HG03571 (cell line): ENCODE results near the gene SLC25A11.

Experiments
- ATAC-seq: cut with Tn5 transposase; IDR thresholded peaks from one replicate; pipeline ENCODE4 v1.9.1; 2021; ENCODE audit not compliant: unreplicated experiment

SLC25A11 gene

DNA sequence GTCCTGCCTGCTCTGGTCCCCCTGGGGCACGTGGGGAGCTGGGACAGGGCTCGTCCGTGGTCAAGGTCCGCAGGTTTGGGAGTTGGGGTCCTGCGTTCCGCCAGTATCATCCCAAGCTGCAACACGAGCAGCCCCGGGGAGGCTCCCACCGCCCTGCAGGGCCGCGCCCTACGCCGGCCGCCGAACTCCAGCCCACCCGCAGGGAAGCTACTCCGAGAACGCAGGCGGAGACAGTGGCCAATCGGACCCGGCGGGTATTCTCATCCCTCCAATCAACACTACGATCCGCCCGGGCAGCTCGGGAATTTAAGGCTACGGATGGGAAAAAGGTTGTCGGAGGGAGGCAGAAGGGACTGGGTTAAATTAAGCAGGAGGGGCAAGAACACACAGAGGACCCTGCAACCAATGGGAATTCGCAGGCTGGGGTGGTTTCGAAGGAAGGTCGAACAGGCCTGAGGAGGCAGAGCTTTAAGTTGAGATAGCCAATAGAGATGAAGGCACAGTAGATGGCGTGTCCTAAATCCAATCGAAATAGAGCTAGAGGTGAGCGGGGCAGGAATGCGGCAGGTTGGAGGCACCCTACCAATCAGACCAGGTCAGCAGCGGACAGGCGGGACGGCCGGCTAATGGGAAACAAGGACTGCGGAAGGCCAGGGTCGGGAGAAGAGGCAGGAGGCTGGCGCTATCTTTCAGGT, 27.1 kb upstream of the SLC25A11 start:
- peak; percentile 81 for ATAC-seq

DNA sequence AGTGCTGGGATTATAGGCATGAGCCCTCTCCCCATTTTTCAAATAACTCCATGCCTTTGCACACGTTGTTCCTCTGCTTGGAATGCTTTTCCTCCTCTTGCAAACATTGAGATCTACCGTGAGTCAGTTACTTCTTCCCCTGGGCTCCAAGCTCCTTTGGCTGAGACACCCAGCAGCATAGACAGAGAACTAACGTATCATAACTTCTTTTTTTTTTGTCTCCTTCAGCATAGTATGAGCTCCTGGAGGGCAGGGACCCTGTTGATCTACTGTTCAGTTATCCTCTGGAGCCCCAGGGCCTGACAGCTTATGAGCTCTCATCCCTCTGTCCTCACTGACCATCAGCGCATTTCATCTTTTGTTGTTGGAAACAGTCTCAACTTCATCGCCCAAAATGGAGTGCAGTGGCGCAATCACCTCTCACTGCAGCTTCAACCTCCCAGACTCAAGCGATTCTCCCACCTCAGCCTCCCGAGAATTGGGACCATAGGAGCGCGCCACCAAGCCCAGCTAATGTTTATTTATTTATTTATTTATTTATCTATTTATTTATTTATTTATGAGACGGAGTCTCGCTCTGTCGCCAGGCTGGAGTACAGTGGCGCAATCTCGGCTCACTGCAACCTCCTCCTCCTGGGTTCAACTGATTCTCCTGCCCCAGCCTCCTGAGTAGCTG, 25.6 kb upstream of the SLC25A11 start:
- ATAC-seq, result no peak

DNA sequence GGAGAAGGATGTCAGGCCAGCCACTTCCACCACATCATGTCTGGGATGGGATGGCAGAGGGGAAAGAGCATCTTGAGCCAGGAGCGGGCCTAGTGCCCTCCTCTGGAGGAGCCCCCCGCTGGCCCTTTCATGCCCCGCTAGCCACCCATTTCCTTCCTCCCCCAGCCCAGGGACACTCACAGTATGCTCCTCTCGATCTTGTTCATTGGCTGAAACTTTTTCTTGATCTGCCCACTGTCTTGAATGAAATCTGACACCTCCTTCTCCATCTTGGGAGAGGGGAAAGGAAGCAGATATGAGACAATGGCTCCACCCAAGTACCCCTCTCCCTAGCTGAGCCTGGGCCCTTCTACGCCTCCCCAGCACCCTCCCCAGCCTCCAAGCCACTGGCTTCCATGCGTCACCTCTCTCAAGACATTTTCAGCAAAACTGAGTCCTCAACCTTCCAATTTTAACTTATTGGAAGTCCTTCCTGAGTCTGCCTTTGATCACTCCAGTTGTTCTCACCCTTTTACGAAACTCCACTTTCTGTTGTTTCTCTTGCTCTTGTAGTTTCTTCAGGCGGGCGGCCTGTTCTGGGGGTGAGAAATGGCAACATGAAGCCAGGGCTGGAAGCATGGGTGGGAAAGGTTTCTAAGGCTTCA, 20.6 kb upstream of the SLC25A11 start:
- no peak for ATAC-seq

DNA sequence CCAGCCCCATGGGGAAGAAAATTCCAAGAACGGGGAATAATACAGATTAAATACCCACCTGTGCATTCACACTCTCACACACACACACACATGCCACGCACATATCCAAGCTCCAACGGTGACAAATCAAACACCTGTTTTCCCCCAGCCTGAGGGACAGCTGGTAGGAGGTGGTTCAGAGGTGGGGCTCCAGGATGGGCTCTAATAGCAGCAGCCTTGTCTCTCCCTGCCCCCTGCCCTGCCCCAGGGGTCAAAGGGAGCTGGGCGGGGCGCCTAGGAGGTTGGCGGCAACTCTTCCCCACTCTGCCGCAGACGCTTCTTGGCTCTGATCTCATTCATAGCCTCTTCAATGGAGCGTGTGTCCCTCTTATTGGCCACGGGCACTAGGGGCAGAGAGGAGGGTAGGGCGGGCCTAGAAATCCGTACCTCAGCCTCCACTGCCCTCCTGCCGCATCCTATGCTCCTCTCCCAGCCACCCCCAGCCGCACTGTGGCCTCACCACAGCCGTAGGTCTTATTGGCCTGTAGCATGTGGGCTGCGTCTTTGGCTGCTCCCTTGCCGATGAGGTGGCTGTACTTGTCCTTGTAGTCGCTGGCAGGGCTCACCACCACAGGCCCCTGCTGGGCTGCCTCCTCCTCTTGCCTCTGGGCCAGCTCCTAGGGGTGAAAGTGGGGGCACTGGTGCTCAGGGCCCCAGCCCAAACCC, 19.6 kb upstream of the SLC25A11 start:
- ATAC-seq, result no peak

DNA sequence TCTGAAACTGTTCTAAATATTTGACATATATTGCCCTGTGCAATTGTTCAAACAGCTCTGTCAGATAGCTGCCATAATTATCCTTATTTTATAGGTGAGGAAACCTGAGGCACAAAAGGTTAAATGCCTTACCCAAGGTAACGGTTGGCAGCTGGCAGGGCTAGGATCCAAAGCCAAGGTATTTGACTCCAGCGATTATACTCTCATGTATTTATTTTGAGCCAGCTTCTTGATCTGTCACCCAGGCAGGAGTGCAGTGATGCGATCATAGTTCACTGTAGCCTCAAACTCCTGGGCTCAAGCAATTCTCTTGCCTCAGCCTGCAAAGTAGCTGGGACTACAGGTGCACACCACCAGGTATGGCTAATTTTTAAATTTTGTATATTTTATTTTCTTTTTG, 18.3 kb upstream of the SLC25A11 start:
- no peak for ATAC-seq

DNA sequence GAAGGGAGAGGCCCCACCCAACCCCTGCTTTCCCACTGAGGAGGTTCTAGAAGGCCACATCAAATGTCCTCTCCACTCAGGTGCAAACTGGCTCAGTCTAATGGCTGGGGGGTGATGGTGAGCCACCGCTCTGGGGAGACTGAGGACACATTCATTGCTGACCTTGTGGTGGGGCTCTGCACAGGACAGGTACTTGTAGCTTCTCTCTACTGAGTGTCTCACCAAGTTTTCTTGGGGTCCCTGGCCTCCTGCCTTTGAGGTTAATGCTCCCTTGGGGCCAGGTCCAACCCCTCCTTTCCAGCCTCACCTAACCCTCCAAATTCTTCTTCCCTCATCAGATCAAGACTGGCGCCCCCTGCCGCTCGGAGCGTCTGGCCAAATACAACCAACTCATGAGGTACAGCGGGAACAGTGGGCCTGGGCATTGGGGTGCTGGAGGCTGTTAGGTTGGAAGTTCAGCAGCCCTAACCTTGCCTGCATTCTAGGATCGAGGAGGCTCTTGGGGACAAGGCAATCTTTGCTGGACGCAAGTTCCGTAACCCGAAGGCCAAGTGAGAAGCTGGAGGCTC, 16.7 kb upstream of the SLC25A11 start:
- ATAC-seq, result no peak

DNA sequence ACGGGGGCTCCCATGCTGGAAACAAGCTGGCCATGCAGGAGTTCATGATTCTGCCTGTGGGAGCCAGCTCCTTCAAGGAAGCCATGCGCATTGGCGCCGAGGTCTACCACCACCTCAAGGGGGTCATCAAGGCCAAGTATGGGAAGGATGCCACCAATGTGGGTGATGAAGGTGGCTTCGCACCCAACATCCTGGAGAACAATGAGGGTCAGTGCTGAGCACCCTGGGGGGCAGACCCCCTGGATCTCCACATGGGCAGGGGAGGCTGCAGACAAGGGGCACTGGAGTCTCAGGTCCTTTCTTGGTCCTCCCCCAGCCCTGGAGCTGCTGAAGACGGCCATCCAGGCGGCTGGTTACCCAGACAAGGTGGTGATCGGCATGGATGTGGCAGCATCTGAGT, 15.2 kb upstream of the SLC25A11 start:
- no peak for ATAC-seq

DNA sequence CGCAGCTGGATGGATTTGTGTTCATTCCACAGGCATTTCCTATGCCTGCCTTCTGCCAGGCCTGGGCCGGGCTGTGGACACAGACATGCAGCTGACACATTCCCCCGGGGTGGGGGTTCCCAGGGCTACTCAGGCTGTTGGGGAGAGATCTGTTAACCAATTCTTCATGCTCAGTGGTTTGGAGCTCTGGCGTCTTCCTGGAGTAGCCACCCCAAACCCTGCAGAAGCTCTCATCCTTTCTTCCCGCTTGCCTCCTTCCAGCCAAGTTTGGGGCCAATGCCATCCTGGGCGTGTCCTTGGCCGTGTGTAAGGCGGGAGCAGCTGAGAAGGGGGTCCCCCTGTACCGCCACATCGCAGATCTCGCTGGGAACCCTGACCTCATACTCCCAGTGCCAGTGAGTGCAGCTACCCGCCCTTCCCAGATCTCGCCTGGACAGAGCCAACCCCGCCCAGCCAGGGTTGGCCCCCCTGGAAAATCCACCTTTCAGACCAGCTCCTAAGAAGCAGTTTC, 13.7 kb upstream of the SLC25A11 start:
- ATAC-seq, result no peak

DNA sequence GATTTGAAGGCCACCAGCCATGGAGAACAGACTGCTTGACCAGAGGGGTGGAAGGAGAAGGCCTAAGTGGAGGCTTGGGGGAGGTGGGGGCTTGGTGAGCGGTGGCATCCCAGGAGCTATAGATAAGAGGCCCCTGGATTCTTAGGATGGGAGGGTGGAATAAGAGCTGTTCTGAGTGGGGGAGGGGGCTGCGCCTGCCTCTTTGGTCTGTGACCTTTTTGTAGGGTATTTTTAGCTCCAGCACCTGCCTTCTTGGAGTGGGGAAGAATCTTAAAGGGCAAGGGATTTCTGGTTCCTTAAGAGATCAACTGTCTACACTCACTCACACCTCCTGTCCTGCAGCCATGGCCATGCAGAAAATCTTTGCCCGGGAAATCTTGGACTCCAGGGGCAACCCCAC, 11.6 kb upstream of the SLC25A11 start:
- no peak for ATAC-seq

DNA sequence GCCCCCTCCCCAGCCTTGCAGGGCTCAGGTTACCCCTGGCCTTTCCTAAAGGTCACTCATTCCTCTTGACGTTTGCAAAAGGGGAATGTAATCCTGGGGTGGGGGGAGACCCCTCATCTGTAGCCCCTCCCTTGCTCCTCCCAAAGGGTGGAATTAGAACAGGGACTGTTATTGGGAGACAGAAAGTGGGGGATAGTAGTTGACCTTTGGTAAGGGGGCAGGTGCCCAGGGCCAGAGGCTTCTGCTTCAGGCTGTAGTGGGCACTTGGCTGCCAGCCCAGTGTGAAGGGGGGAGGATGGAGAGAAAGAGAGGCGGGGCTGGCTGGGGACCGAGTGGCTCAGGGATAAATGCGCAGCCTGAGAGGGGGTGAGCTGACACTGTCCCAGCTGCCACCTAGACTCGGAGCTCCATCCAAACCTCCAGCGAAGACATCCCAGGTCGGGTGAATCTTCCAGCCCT, 10.9 kb upstream of the SLC25A11 start, which contains the start of gene ENO3:
Gene ENO3 (plus strand): TSS at position 374 of the 459 bp plus-strand sequence. CDS start 711 bp downstream, outside the sequence.
- no peak for ATAC-seq

DNA sequence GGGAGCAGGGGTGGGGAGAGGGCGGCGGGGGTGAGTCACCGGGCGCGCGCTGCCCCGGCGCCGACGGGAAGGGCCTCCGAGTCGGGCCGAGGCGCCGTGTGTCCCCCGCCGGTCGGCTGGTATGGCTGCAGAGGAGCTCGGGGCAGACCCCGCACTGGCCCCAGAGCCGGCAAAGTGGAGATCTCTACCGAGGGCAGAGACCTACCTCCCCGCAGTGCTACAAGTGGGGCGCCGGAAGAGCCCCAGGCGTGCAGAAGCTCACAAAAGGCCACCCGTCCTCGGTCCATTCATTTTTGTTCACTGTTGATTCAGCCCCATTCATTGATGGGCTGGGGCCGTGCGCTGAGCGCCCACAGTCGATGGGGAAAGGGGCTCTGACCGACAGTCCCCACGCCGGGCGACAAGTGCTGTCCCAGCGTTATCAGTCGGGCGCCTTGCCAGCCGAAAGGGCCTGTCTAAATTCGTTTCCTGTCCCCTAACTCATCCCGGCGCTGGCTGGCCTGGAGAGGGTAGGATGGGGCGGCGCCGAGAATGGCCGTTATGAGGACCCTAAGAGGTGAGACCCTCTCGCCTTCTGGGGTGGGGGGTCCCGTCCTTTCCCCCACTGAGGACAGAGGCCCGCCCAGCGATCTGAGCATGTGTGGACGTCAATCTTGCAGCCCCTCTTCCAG, 10.4 kb upstream of the SLC25A11 start:
- ATAC-seq, result no peak

DNA sequence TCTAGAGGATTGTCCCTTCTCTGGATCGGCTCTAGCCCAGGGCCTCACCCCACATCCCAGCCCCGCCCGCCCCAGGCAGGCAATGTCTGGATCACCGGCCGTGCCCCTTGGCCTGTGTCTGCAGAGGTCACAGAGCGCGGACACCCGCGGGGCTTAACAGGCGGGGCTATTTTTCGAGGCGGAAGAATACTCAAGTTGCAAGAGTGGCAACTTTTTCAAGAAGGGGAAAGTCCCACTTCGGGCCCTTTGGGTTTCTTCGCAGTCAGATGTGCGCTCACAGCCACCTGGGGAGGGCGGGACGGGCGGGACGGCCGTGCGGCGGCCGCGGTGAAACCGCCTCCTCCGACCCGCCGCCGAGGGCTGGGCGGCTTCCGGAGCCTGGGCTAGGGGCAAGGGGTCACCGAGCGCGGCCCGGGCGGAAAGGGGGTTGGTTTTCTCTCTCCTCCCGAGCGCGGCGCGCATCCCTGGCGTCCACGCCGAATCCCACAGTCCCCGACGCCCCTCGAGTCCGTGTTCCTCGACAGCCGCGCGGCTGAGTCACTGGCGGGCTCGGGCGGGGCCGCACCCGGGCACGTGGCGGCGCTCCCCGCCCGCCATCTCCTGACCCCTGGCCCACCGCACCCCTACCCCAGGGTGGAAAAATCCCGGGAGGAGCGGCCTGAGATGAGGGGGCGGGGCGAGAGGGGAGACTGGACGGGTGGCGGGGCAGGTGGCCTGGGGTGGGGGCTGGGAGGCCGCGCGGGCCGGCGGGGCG, 9.7 kb upstream of the SLC25A11 start:
- ATAC-seq, result no peak

DNA sequence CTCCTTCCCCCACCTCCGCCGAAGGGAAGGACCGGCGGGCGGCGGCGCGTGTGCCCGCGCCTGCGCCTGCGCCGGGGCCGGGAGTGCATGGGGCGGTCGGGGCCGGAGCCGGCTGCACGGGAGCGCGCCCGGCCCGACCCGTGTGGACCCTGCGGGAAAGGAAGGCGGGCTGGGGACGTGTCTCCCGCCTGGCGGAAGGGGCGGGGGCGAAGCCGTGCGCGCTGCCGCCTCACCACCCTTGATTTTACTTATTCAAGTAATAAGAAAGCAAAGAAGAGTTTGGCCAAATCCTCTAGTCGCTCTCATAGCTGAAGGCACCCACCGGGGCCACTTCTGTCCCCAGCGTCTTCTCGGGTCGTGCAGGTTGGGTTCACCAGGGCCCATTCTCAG, 9.1 kb upstream of the SLC25A11 start:
- ATAC-seq, result no peak

DNA sequence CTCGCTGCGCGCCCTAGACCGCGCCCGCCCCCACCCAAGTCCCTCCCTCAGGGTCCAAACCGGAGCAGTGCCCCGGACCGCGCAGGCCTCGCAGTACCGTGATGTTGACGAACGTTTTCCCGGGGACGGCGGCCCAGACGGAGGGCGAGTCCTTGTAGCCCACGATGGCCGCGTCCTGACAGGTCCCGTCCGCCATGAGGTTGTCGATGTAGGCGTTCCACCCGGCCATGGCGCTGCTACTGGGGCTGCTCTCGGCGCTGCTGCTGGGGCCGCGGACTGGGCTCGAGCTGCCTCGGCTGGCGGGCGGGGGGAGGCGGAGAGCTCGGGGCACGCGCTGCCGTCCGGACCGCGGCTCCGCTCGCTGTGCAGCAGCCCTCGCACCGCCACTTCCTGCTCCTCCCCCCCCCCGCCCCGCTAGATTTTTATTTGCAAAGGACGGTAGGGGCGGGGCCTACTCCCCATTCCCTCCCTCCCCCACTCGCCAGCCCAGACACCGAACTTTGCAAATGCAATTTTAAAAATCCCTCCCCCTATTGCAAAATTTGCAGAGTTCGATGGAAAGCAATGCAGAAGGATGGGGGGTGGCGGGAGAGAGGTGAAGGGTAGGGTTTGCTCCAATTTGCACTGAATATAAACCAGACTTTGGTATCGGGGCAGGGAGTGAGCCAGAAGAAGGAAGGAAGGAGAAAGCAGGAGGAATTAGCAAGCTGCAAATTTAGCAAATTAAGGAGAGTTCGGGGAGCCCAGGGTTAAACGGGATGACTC, 8.5 kb upstream of the SLC25A11 start, which contains the start of gene PFN1:
Gene PFN1 (minus strand): TSS at position 365 of the 765 bp plus-strand sequence. CDS start 136 bp downstream, at position 229.
- no peak for ATAC-seq

DNA sequence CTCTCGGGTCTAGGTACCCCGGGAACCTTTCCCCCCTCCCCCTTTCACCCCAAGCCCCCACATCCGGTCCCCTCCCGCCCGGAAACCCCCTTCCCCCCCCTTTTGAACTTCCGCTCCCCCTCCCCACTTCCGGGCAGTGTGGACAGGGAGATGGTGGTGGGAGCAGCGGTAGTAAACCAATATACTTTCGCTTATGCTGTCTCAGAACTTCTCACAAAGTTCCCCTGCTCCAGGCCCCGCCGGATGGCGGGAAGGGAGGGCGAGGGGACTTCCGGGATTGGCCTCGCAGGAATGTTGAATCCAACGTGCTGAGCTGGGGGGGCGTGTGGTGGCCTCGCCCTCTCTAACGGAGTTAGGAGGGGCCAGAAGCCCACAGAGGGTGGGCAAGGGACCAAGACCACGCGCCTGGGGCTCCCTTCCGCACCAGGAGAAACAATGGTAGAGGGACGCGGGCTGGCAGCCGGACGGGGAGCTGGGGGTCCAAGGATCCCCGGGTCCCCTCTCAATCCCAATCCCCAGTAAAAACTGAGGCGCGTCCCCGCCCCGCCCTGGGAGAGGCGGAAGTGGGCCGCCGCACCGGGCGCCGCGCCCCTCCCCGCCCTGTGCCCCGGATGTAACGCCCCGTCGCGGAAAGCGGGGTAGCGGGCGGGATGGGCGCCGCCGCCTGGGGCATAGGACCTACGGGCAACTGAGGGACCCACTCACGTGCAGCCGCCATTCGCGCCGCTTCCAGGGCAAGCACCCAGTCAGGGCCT, 7.7 kb upstream of the SLC25A11 start:
- no peak for ATAC-seq

DNA sequence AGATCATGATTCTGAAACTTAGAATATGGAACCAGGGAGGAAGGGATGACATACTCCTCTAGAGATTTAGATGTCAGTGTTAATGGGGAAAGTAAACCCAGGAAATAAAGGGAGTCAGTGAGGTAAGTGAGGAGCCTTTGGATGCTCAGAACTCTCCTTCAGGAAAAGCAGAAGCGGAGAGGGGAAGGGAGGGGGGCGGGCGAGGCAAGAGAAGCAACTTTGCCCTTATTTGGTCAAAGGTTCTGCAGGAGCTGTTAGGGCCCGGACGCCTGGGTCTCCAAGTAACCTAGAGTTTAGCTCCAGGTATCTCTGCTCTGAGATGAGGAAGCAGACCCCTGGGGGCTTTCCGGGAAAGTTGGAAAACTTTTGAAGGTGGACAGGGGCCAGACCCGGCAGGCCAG, 7.2 kb upstream of the SLC25A11 start:
- ATAC-seq, result no peak

DNA sequence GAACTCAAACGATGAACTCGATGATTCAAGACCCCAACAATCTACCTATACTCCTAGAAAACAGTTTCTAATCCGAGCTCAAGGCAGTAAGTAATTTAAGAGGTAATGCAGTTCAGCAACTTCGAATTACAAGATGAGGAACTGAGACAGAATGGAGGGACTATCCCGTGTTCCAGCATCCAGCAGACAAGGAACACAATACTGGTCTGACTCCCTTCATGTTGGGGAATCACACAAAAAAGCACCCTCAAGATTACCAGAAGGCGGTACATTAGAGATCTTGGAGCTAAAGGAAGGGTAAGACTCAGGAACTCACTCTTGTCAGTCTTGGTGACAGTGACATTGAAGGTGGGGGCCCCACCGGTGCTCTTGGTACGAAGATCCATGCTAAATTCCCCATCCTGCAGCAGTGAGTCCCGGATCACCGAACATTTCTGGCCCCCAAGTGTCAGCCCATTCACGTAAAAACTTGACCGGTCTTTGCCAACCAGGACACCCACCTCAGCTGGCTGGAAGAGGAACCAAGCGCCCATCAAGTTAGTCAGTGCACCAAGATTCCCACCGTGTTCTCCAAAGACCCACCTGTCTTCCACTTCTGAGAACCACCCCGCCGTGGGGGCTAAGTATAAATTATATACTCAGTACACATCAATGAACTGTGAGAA, 6.6 kb upstream of the SLC25A11 start:
- no peak for ATAC-seq

DNA sequence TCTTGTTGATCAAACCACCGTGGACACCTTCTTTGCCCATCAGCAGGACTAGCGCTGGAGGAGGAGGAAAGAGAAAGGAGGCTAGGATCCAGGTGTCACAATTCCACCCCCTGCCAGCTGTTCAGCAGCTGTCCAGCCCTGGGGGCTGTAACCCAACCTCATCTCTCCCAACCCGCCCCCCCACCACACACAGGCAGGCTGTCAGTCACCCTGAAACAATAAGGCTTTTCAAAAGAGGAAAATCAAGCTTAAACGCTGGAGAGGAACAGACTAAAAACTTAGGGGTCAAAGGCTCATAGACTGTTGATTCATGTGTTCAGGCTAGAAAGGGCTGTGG, 6.1 kb upstream of the SLC25A11 start:
- ATAC-seq, result no peak
